Endodermal cell (in vitro differentiated cells): Measurements from ENCODE around the gene ARHGAP42. TPM values are rescaled to one million over a fixed set of nuclear protein-coding genes. Genes with fewer than 3 reads are reported as not detected.

Experiments
- DNase-seq: peaks from one replicate; pipeline ENCODE4 v3.0.0-alpha.2; 2017
- H3K27ac ChIP-seq: 2 replicates; pipeline ENCODE4 v1.5.1; 2013; ENCODE audit warnings: mild to moderate bottlenecking, low read depth, low read length, moderate library complexity
- H3K27me3 ChIP-seq: 2 replicates; pipeline ENCODE4 v1.6.1; 2013; ENCODE audit warnings: mild to moderate bottlenecking, low read length, moderate library complexity; ENCODE audit not compliant: insufficient read depth, control insufficient read depth, poor library complexity, severe bottlenecking
- H3K36me3 ChIP-seq: 2 replicates; pipeline ENCODE4 v1.7.0; 2013; ENCODE audit warnings: mild to moderate bottlenecking, low read length, moderate library complexity; ENCODE audit not compliant: control insufficient read depth, insufficient read depth
- H3K4me1 ChIP-seq: one replicate; pipeline ENCODE4 v1.7.0; 2013; ENCODE audit warnings: low read length; ENCODE audit not compliant: control insufficient read depth, insufficient read depth
- H3K4me3 ChIP-seq: 2 replicates; pipeline ENCODE4 v1.5.1; 2013; ENCODE audit warnings: mild to moderate bottlenecking, low read length, moderate library complexity
- H3K9ac ChIP-seq: 2 replicates; pipeline ENCODE4 v1.6.1; 2013; ENCODE audit warnings: mild to moderate bottlenecking, low read length, moderate library complexity; ENCODE audit not compliant: poor library complexity, severe bottlenecking; ENCODE audit errors: extremely low read depth
- H3K9me3 ChIP-seq: 2 replicates; pipeline ENCODE4 v1.6.1; 2013; ENCODE audit warnings: mild to moderate bottlenecking, low read length, moderate library complexity; ENCODE audit not compliant: control insufficient read depth
- H3K27ac Mint-ChIP-seq: 2 replicates; pipeline ENCODE4 v1.8.0; 2020; ENCODE audit warnings: mixed read lengths
- H3K27me3 Mint-ChIP-seq: 2 replicates; pipeline ENCODE4 v1.8.0; 2021; ENCODE audit warnings: mild to moderate bottlenecking, mixed read lengths; ENCODE audit not compliant: insufficient read depth
- H3K36me3 Mint-ChIP-seq: 2 replicates; pipeline ENCODE4 v1.8.0; 2020; ENCODE audit warnings: low read depth, mixed read lengths
- H3K4me1 Mint-ChIP-seq: 2 replicates; pipeline ENCODE4 v1.8.0; 2020; ENCODE audit warnings: mixed read lengths
- H3K4me3 Mint-ChIP-seq: 2 replicates; pipeline ENCODE4 v1.8.0; 2020; ENCODE audit warnings: mild to moderate bottlenecking, moderate library complexity, mixed read lengths
- H3K9me3 Mint-ChIP-seq: 2 replicates; pipeline ENCODE4 v1.8.0; 2020; ENCODE audit warnings: mild to moderate bottlenecking, mixed read lengths
- CTCF ChIP-seq: fragments of 200-600 bp; sonication (generic); conservative IDR thresholded peaks from 2 replicates; pipeline ENCODE4 v1.5.0; 2021; ENCODE audit warnings: antibody characterized with exemption, mild to moderate bottlenecking
- WGBS, 2 experiments: methylation state at CpG; one replicate each; pipeline versions ENCODE4 v1.1.5 to v1.1.7; 2013; ENCODE audit warnings: missing lambda C conversion rate in 2 of 2, mixed read lengths in 1 of 2; ENCODE audit not compliant: insufficient coverage in 1 of 2, insufficient read length in 1 of 2; 5-methylcytosine and 5-hydroxymethylcytosine counted together
- total RNA-seq, 2 donors: library from RNA; stranded (reverse); fragmentation: NEBNext Ultra II Directional in 1 of 2; extraction: Animal tissue kit (Norgen Biotek cat#: 25700) in 1 of 2; gene quantifications; 2 replicates in 1 of 2; 3 replicates in 1 of 2; pipeline ENCODE4 v1.2.1, GENCODE V29; 2021

The ARHGAP42 gene
- total RNA-seq, 2 donors from 2014 or later = 164 to 176 TPM

DNA sequence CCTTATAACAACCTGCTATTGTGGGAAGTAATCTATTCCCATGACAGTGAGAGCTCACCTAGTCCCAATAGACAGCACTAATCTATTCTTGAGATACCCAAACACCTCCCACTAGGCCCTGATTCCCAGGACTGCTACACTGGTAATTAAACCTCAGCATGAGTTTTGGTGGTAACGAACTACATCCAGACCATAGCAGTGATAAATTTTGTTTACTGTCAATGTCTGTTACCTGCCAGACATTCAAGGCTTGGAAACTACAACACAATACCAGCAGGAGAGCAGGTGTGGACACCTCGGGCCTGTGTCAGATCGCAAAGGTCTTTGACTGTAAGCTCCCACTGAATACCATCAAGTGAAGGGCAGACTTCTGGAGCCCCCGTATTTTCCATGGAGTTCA lies 187.1 kb downstream of the ARHGAP42 start:
- peak overlapping the region; percentile 79 for H3K27ac Mint-ChIP-seq
- peak; percentile 67 for DNase-seq
- TF ChIP-seq CTCF = no peak
- peaks cover 12% of the 10 kb centered on the region for H3K4me1 ChIP-seq
- peak overlapping the region; percentile 19 for H3K9ac ChIP-seq
- H3K27me3 Mint-ChIP-seq = no peaks in the 10 kb centered on the region
- H3K27ac ChIP-seq = no peak overlapping the region
- H3K36me3 ChIP-seq = peaks cover 15% of the 10 kb centered on the region
- H3K4me3 ChIP-seq = peak overlapping the region; percentile 46
- H3K4me1 Mint-ChIP-seq = peaks cover 65% of the 10 kb centered on the region
- peaks cover 21% of the 10 kb centered on the region for H3K36me3 Mint-ChIP-seq
- H3K27me3 ChIP-seq = no peaks in the 10 kb centered on the region
- H3K9me3 ChIP-seq = peaks cover 6% of the 10 kb centered on the region
- H3K4me3 Mint-ChIP-seq = peak overlapping the region; percentile 0
- no peaks in the 10 kb centered on the region for H3K9me3 Mint-ChIP-seq
- 55 to 64% methylated on average over 4 of the region's 4 CpGs for WGBS, 2 experiments

- 93 to 94% methylated on average over 6 to 8 of the region's 8 CpGs for WGBS, 2 experiments
- no peak for DNase-seq
- Histone ChIP-seq H3K36me3 (peaks cover 19% of the 10 kb centered on the region), H3K27ac (no peak overlapping the region), H3K27me3 (no peaks in the 10 kb centered on the region), H3K4me1 (peaks cover 12% of the 10 kb centered on the region), H3K4me3 (no peak overlapping the region), H3K9ac (no peak overlapping the region), H3K9me3 (peaks cover 19% of the 10 kb centered on the region)
- Mint-ChIP-seq H3K27ac (peak overlapping the region; percentile 50), H3K36me3 (peaks cover 34% of the 10 kb centered on the region), H3K4me3 (no peak overlapping the region), H3K4me1 (peaks cover 58% of the 10 kb centered on the region), H3K27me3 (no peaks in the 10 kb centered on the region), H3K9me3 (peaks cover 12% of the 10 kb centered on the region)
- no peak for TF ChIP-seq CTCF
Measured at GRCh38 chr11:100875521-100875869, 188.4 kb downstream of the ARHGAP42 start.

- no peaks in the 10 kb centered on the region for H3K27me3 ChIP-seq
- no peak overlapping the region for H3K4me3 ChIP-seq
- TF ChIP-seq CTCF = no peak
- WGBS, 2 experiments = 50 to 74% methylated on average over 2 to 3 of the region's 3 CpGs
- Mint-ChIP-seq H3K9me3 (peaks cover 19% of the 10 kb centered on the region), H3K36me3 (peaks cover 47% of the 10 kb centered on the region), H3K27ac (peak overlapping the region; percentile 85), H3K4me3 (no peak overlapping the region), H3K27me3 (no peaks in the 10 kb centered on the region), H3K4me1 (peaks cover 69% of the 10 kb centered on the region)
- H3K36me3 ChIP-seq = peaks cover 19% of the 10 kb centered on the region
- H3K4me1 ChIP-seq = peaks cover 12% of the 10 kb centered on the region
- H3K9ac ChIP-seq = no peak overlapping the region
- peaks cover 19% of the 10 kb centered on the region for H3K9me3 ChIP-seq
- no peak for DNase-seq
- H3K27ac ChIP-seq = no peak overlapping the region
Measured at GRCh38 chr11:100876815-100877520, 189.9 kb downstream of the ARHGAP42 start.
